NCI-H524 (cell line): ENCODE measurements around the gene DPM3.
A peak's percentile ranks its signal among the peaks of the same experiment; 100 is the strongest.
"Not testable (repeated sequence)": the region's sequence is repeated elsewhere in the genome, so short reads cannot be mapped to it uniquely, and the experiment has no call there.

Experiments
- DNase-seq, 2 experiments: peaks; one replicate each; lab custom pipeline; 2025; lab: John Stamatoyannopoulos, UW

Gene DPM3

GRCh38 chr1:155125946-155126555 is 14.3 kb downstream of the DPM3 start:
- no peak for DNase-seq

- no peak for DNase-seq
Measured at GRCh38 chr1:155125511-155125945, 14.8 kb downstream of the DPM3 start.

GRCh38 chr1:155124503-155125463 is 15.5 kb downstream of the DPM3 start:
- DNase-seq: no peak

GRCh38 chr1:155123801-155124200 is 16.5 kb downstream of the DPM3 start:
- DNase-seq: no peak

GRCh38 chr1:155122308-155122707 is 18.0 kb downstream of the DPM3 start:
- no peak for DNase-seq

GRCh38 chr1:155121249-155121648 is 19.1 kb downstream of the DPM3 start:
- no peak for DNase-seq

GRCh38 chr1:155120253-155120652 is 20.1 kb downstream of the DPM3 start:
- no peak for DNase-seq

- not testable (repeated sequence) for DNase-seq
Measured at GRCh38 chr1:155118090-155118489, 22.2 kb downstream of the DPM3 start.

- peak in 1 of 2 experiments; percentile 16 for DNase-seq
Measured at GRCh38 chr1:155117610-155118009, 22.7 kb downstream of the DPM3 start.

GRCh38 chr1:155116113-155116764 is 24.1 kb downstream of the DPM3 start:
- DNase-seq: no peak

GRCh38 chr1:155113450-155113980 is 26.8 kb downstream of the DPM3 start:
- peak in 1 of 2 experiments; percentile 28 for DNase-seq

GRCh38 chr1:155110826-155111225 is 29.5 kb downstream of the DPM3 start:
- no peak for DNase-seq

- DNase-seq: no peak
Measured at GRCh38 chr1:155110381-155110780, 29.9 kb downstream of the DPM3 start.

- DNase-seq: no peak
Measured at GRCh38 chr1:155108296-155108695, 32.0 kb downstream of the DPM3 start.

GRCh38 chr1:155107309-155108264 is 32.7 kb downstream of the DPM3 start:
- no peak for DNase-seq

GRCh38 chr1:155106862-155107261 is 33.5 kb downstream of the DPM3 start:
- DNase-seq: no peak

GRCh38 chr1:155105604-155106011 is 34.7 kb downstream of the DPM3 start:
- DNase-seq: no peak

GRCh38 chr1:155104605-155105534 is 35.5 kb downstream of the DPM3 start:
- no peak for DNase-seq

- DNase-seq: no peak
Measured at GRCh38 chr1:155103325-155103724, 37.0 kb downstream of the DPM3 start.

- DNase-seq: no peak
Measured at GRCh38 chr1:155099331-155099730, 41.0 kb downstream of the DPM3 start.
